ENCODE results near the gene UNC93B1.

DNA sequence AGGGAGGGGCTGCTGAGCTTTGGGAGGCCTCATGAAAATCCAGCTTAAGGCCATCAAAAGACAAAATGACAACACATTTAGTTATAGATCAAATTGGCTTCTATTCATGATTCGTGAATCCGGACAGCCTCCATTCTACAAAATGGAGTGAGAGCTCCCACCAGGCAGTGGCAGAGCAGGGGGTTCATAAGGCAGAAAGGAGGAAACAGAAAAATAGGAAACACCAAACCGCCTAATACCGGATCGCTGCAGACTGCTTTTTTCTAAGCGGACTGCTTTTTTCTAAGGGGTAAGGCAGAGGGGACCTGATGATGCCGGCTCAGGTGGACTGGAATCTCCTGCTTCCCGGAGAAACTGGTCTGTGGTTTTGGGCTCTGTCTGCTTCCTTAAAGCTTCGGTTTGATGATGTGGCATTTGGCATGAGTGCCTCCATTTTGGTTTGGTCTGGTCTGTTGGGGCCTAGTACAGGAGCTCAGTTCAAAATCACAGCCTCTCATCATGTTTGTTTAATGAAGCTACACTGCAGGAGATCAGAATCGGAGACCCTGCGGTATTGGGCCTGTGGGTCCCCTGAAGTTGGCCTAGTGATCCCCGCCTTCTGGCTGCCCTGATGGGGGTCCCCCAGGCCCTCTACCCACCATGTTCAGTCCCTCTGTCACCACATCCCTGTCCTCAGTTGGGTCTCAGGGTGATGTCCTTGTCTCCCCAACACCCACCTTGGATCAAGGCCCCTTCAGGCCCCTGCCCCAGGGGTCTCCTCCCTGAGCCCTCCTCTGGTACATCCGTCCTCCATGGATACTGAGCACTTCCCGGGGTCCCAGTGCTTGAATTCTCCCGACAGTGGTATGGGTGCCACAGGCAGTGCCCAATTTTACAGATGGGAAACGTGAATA is 7.4 kb upstream of the UNC93B1 start:
- TF ChIP-seq POLR2A (IDR thresholded peaks at IDR 0.05) (no peak), CTCF (IDR thresholded peaks at IDR 0.05 in 8 of 11, conservative IDR thresholded peaks at IDR 0.05 in 3 of 11) (no peak), POLR2AphosphoS5 (IDR thresholded peaks at IDR 0.05) (no peak)
